Activated CD8-positive, alpha-beta memory T cell treated with anti-CD3 and anti-CD28 coated beads for 4 hours (primary cell): ENCODE measurements around the gene CETN1.

ENCODE experiments used
- DNase-seq, 2 donors: peaks; one replicate each; pipeline ENCODE4 v3.0.0-alpha.2; 2020; ENCODE audit warnings: low read depth in 2 of 2

Gene CETN1

DNA sequence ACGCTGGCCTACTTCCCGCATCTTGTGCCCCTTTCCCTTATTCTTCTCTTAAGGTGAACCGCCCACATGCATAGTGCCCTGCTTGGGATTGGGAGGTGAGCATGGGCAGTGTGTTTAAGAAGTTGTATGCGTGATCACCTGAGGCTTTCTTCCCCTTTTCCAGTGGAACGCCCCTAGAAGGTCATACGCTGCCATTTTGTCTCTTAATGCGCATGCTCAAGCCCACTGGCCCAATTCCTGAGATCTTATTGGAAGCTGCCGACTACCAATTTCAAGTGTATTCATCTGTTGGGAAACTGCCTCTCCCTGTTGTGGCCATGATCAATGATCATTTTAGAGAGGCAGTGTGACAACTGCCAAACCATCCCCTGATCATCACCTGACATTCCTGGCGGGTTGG, 3.3 kb upstream of the CETN1 start:
- no peak for DNase-seq

DNA sequence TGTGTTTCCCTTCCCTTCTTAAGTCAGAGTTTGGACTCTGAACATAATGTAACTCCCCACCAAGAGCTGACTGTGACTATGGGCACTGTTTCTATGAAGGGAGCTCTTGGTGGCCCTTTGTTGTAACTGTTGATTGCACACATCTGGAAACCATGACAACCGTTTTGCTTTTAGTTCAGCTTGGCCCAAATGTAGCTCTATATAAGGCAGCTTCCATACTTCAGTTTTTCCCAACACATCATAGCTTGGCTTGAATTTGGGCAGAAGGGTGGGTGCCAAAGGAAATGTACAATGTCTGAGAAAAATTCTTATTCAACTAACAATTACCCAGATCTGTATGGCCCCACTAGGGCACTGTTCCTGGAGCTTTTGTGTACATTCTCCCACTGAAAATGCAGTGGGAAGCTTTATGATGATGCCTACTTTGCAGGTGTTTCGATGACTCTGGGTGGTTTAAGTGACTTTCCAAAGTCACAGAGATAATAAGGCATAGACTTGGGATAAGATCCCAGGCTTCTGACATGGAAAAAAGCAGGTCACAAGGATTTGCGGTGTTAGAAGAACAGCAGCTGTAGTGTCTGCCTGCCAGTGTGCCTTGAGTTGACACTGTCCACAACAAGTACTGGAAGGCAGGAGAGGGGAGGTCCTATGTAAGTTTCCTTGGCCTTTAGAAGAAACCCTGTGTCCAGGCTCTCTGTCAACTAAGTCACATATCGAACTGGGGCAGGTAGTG, 2.4 kb upstream of the CETN1 start:
- DNase-seq = no peak

GRCh38 chr18:579238-579637, 942 bp upstream of the CETN1 start:
- no peak for DNase-seq

- DNase-seq = no peak
Observed at GRCh38 chr18:581096-581495, 916 bp downstream of the CETN1 start.

GRCh38 chr18:582465-582864, 2.3 kb downstream of the CETN1 start:
- DNase-seq = no peak

DNA sequence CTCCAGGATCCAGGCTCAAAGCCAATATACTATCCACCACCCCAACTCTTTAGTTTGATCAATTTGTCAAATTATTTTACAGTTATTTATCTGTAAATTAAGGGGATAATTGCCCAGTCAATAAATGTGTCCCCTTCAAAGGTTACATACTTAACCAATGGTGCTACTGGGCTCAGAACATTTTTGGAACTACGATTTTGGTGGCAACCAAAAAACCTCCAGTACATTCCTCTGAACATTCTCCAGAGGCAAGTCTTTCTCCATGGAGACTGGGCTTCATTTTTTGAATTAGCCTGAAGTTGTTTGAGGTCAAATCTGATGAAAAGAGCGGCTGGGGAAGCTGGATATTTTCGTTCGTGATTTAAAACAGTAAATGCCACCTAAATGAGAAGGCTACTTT, 14.9 kb downstream of the CETN1 start:
- DNase-seq = no peak

DNA sequence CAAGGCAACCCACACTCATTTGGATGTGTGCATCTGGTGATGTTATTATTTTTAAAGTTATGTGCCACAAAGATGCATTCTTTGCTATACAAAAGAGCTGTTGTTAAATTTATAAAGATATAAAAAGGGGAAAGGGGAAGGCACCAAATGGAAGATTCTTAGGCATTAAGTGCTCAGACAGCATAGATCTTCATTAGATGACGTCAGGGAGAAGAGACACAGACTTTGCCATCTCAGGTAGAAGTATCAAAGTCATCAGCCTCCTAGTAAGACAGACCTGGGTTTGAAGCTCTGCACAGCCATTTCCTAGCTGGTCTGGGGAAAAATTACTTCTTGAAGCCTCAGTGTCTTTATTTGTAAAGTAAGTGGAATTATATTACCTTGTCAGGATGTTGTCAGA, 15.4 kb downstream of the CETN1 start:
- no peak for DNase-seq

GRCh38 chr18:596288-596881, 16.2 kb downstream of the CETN1 start:
- DNase-seq = peak in 1 of 2 donors; percentile 9

DNA sequence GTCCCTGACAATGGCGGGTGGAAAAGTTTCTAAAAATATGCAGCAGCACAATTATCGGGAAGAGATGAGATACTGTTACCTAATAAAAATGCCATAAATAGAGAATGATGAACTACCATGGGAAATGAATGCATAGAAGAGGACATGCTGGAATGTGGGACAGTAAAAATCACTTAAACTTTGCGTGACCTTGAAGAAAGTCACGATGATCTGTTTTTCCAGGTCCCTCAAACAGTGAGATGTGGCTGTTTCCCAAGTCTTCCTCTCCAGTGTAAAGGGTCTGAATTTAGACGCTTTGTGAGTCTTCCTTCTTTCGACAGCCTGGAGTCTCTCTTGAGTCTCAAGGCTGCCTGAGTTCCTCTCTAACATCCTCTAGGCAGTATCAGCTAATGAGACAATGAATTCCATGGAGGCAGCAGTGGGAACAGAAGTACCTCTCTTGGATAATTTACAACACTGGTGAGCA, 18.0 kb downstream of the CETN1 start:
- no peak for DNase-seq

DNA sequence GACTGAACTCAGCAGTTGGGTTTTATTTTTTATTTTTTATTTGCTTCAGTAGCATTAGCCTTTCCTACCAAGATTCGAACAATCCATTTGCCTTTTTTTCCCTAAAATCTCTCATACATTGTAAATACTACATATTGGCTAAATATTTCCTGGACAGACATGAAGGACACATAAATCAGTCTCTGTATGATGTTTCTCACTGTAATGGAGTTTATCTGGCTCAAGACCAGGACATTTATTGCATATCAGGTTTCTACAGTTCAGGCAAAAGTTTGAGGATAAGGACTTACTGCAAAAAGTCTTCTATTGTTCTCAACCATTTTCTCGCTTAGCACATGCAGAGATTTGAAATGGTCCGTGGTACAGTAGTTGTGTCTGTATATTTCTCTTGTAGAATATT, 19.9 kb downstream of the CETN1 start:
- no peak for DNase-seq

GRCh38 chr18:604771-605170, 24.6 kb downstream of the CETN1 start:
- DNase-seq = no peak

DNA sequence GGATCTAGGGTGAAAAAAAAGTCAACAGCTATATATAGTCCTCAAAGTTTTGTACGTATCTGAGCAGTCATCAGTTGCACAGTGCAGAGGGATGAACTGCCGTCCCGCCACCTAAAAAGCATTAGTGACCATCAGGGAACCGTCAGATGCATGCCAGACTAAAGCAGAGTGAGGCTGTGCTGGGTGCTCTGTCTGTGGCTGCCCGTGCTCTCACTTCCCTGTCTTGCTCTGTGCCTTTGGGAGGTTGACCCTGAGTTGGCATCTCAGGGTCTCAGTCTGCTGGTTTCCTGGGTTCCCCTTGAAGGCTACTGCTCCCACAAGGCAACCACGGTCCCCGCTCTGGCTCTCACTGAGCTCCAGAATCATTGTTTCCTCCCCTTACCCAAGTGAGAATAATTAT, 27.8 kb downstream of the CETN1 start:
- no peak for DNase-seq

DNA sequence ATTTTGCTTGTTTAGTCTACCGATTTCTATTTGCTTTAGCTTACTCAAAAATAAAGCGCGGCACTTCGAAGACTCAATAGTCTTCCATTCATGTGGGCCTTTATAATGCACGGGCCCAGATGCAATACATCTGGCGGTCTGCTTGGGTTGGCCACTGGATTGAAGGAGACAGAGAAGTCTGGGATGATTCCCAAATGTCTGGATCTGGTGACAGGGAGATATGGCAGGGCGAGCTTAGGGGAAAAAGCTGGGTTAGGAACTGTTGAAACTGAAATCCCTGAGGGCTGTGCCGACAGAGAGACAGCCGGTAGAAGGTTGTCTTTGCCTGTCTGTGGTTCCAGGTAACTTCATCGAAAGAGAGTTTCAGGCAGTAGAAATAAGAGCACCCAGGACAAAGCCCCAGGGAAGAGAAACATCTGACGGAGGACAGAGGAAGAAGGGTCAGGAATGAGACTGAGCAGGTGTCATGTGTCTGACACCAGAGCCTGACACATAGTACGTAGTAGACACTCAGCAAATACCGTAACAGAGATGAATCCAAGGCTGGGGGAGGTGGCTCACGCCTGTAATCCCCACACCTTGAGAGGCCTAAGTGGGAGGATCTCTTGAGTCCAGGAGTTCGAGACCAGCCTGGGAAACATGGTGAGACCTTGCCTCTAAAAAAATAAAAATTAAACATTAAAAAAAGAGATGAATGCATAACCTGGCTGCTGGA, 30.2 kb downstream of the CETN1 start:
- DNase-seq = no peak

GRCh38 chr18:612156-612555, 32.0 kb downstream of the CETN1 start:
- DNase-seq = no peak

- no peak for DNase-seq
Observed at GRCh38 chr18:614193-614592, 34.0 kb downstream of the CETN1 start.

GRCh38 chr18:615092-615521, 34.9 kb downstream of the CETN1 start:
- no peak for DNase-seq

DNA sequence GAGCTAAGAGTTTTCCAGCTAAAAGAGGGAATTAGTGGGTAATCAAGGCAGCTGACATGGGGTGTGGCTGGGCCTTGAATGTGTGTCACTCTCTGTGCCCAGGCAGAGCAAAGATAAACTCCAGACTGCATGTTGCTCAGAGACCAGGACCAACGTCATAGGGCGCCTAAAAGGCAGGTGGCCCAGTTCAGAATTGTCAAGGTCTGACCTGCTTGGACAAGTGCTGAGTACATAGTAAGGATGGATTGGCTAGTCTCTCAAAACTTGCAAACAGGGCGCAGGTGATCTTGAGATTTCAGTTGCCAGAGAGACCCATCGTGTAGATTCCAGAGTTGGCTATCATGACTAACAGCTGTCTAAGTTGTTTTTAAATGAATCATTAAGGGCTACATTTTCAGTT, 35.6 kb downstream of the CETN1 start:
- DNase-seq = no peak

DNA sequence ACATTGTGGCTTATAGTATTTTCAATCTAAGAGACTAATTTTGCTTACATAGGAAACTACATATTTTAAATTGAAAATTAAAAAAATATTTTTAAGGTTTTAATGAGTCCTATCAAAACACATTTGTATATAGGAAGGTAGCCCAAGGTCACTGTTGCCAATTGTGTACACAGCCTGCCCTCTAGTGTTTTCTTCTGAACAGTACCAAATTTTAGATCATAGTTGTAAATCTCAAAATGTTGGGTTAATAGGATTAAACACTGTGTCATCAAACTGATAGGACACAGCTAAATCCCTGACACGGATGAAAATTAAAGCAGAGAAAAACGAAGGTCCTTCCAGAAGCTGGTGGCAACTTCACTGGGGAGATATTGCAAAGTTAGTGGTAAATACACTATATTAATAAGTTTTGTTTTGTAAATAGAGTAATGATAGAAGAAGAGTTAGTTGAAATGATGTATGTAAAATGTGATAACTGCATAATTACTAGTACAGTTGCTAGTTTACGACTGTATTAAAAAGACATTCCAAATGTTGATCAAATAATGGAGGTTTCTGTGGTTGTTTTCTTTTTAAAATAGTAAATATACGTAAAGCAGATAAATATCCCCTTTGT, 36.3 kb downstream of the CETN1 start:
- DNase-seq = no peak

- no peak for DNase-seq
Observed at GRCh38 chr18:617970-618504, 37.9 kb downstream of the CETN1 start.

GRCh38 chr18:618618-619017, 38.4 kb downstream of the CETN1 start:
- no peak for DNase-seq

DNA sequence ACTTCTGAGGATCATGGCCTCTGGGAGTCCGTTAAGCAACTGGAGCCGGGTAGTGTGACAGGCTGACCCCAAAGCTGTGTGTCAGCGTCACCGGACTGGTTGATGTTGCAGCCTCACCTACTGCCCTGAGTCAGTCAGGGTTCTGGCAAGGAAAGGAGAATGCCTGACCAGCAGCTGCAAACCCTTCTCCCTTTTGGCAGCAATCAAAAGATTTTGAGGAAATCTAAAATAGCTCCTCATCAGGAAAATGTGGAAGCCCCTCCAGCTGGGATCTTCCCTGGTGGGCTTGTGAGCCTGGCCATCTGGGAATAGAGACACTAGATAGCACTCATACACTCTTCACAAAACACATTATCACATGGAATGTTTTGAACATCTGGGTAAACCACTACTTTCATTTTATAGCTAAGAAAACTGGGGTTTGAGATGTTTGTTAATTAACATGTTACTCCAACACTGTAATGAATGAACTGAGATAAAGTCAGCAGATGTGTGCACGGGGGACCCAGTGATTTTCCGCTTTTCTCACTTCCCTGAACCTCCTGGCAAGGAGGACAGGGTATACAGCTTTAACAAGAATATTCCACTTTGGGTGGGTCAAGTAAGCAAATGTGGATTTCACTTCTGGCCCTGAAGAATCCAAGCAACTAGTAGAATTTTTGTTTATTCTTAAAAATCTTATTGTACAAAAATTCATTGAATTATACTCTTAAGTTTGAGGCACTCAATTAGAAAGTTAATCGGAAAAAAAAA, 41.3 kb downstream of the CETN1 start:
- DNase-seq = no peak

- DNase-seq = no peak
Observed at GRCh38 chr18:622289-622688, 42.1 kb downstream of the CETN1 start.
